ENCODE measurements around the gene USP13.
"Not testable (repeated sequence)": the region's sequence is repeated elsewhere in the genome, so short reads cannot be mapped to it uniquely, and the experiment has no call there.

DNA sequence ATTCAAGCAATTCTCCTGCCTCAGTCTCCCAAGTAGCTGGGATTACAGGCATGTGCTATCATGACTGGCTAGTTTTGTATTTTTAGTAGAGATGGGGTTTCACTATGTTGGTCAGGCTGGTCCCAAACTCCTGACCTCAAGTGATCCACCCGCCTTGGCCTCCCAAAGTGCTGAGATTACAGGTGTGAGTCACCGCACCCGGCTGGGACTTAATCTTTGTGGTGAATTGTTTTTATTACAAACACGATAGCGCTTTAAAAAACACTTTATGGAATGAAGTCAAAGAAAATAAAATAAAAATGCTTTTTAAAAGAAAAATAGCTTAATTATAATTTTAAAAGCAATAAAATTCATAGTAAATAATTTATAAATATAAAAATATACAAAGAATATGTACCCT, 130.0 kb downstream of the USP13 start:
- TF ChIP-seq, protein P1, sequence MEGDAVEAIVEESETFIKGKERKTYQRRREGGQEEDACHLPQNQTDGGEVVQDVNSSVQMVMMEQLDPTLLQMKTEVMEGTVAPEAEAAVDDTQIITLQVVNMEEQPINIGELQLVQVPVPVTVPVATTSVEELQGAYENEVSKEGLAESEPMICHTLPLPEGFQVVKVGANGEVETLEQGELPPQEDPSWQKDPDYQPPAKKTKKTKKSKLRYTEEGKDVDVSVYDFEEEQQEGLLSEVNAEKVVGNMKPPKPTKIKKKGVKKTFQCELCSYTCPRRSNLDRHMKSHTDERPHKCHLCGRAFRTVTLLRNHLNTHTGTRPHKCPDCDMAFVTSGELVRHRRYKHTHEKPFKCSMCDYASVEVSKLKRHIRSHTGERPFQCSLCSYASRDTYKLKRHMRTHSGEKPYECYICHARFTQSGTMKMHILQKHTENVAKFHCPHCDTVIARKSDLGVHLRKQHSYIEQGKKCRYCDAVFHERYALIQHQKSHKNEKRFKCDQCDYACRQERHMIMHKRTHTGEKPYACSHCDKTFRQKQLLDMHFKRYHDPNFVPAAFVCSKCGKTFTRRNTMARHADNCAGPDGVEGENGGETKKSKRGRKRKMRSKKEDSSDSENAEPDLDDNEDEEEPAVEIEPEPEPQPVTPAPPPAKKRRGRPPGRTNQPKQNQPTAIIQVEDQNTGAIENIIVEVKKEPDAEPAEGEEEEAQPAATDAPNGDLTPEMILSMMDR (IDR thresholded peaks at IDR 0.05) = not testable (repeated sequence)
- TF ChIP-seq POLR2A (IDR thresholded peaks at IDR 0.05) = not testable (repeated sequence)
